Transverse colon (tissue), 4 donors: ENCODE results near the gene TOR4A.

Source experiments
- EP300 ChIP-seq: sonication (generic); formaldehyde crosslinking; IDR thresholded peaks from one replicate; pipeline ENCODE4 v1.6.1; 2017; ENCODE audit warnings: antibody characterized with exemption, low read depth
- POLR2A ChIP-seq: fragments of 450-650 bp; IDR thresholded peaks from one replicate; pipeline ENCODE4 v1.6.1; 2016; ENCODE audit warnings: antibody characterized with exemption, mild to moderate bottlenecking, moderate library complexity
- POLR2AphosphoS5 ChIP-seq, 3 donors: sonication (generic); formaldehyde crosslinking; IDR thresholded peaks; one replicate each; pipeline ENCODE4 v1.6.1; 2016; ENCODE audit warnings: antibody characterized with exemption in 3 of 3
- TF ChIP-seq, protein P1 (sequence below), 5 experiments: fragments of 200-600 bp in 3 of 5; fragments of 450-650 bp in 2 of 5; sonication (generic) in 3 of 5; IDR thresholded peaks; 1 replicate in 2 of 5; 2 replicates in 3 of 5; pipeline ENCODE4 v1.5.1; 2016 to 2017; ENCODE audit warnings: antibody characterized with exemption in 5 of 5, inconsistent platforms in 3 of 5, mild to moderate bottlenecking in 2 of 5, moderate library complexity in 1 of 5

DNA sequence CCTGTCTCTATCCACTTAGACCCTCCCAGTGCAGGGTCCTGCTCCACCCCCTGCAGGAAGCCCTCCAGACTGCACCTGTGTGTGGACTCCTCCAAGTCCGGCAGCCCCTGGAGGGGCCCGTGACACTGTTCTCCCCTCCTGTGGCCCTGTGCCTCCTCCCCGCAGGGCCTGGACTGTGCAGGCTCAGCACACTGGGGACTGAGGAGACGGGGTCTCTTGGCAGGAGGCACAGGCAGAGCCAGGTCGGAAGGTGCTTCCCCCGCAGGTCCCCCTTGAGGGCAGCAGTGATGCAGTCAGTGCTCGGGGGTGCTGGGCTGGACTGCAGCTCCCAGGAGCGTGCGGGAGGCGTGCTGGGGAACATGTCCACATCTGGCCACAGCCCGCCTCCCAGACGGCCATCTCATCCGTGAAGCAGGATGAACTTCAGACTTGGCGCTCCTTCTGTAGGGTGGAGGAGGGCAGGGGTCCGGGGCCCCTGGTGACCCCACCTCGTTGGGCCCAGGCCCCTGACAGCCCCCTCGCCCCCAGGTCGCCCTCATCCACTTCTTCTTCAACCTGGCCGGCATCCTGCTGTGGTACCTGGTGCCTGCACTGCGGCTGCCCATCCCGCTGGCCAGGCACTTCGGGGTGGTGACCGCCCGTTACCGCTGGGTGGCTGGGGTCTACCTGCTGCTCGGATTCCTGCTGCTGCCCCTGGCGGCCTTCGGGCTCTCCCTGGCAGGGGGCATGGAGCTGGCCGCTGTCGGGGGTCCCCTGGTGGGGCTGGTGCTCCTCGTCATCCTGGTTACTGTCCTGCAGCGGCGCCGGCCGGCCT, 41.9 kb upstream of the TOR4A start:
- TF ChIP-seq POLR2A (no peak), POLR2AphosphoS5 (IDR thresholded peaks at IDR 0.05) (no peak), EP300 (no peak)
- TF ChIP-seq, protein P1, sequence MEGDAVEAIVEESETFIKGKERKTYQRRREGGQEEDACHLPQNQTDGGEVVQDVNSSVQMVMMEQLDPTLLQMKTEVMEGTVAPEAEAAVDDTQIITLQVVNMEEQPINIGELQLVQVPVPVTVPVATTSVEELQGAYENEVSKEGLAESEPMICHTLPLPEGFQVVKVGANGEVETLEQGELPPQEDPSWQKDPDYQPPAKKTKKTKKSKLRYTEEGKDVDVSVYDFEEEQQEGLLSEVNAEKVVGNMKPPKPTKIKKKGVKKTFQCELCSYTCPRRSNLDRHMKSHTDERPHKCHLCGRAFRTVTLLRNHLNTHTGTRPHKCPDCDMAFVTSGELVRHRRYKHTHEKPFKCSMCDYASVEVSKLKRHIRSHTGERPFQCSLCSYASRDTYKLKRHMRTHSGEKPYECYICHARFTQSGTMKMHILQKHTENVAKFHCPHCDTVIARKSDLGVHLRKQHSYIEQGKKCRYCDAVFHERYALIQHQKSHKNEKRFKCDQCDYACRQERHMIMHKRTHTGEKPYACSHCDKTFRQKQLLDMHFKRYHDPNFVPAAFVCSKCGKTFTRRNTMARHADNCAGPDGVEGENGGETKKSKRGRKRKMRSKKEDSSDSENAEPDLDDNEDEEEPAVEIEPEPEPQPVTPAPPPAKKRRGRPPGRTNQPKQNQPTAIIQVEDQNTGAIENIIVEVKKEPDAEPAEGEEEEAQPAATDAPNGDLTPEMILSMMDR (IDR thresholded peaks at IDR 0.05) = no peak
